Astrocyte (in vitro differentiated cells and primary cell): ENCODE results near the gene HYPK. TPM values are rescaled to one million over a fixed set of nuclear protein-coding genes. Genes with fewer than 3 reads are reported as not detected.

Experiments
- DNase-seq: peaks from one replicate; pipeline ENCODE4 v3.0.0-alpha.2; 2010; ENCODE audit warnings: low read depth
- FAIRE-seq: peaks from 2 replicates; lab custom pipeline; 2011; peaks lifted over from hg19 to GRCh38; lab: Jason Lieb, UNC
- H2AFZ ChIP-seq: 2 replicates; pipeline ENCODE4 v1.6.0; 2012; ENCODE audit warnings: low read depth, low read length, inconsistent platforms
- H3K27ac ChIP-seq: 2 replicates; pipeline ENCODE4 v1.5.1; 2011; ENCODE audit warnings: low read depth, low read length, inconsistent platforms
- H3K27me3 ChIP-seq: 2 replicates; pipeline ENCODE4 v1.6.0; 2011; ENCODE audit warnings: low read length, inconsistent platforms; ENCODE audit not compliant: insufficient read depth
- H3K36me3 ChIP-seq: 2 replicates; pipeline ENCODE4 v1.5.1; 2011; ENCODE audit warnings: low read length, inconsistent platforms; ENCODE audit not compliant: insufficient read depth
- H3K4me1 ChIP-seq: 2 replicates; pipeline ENCODE4 v1.5.1; 2011; ENCODE audit warnings: low read length, inconsistent platforms; ENCODE audit not compliant: insufficient read depth
- H3K4me2 ChIP-seq: 2 replicates; pipeline ENCODE4 v1.6.0; 2012; ENCODE audit warnings: low read length, inconsistent platforms
- H3K4me3 ChIP-seq: 2 replicates; pipeline ENCODE4 v1.5.1; 2011; ENCODE audit warnings: low read depth, mild to moderate bottlenecking, low read length, inconsistent platforms; ENCODE audit not compliant: insufficient read depth
- H3K79me2 ChIP-seq: 2 replicates; pipeline ENCODE4 v1.6.0; 2012; ENCODE audit warnings: mild to moderate bottlenecking, low read length, inconsistent platforms; ENCODE audit not compliant: insufficient read depth
- H3K9ac ChIP-seq: 2 replicates; pipeline ENCODE4 v1.6.0; 2012; ENCODE audit warnings: mild to moderate bottlenecking, low read length, inconsistent platforms
- H3K9me3 ChIP-seq: 2 replicates; pipeline ENCODE4 v1.5.1; 2012; ENCODE audit warnings: low read depth, mild to moderate bottlenecking, low read length, inconsistent platforms; ENCODE audit not compliant: insufficient read depth
- H4K20me1 ChIP-seq: 2 replicates; pipeline ENCODE4 v1.6.0; 2012; ENCODE audit warnings: low read length, inconsistent platforms; ENCODE audit not compliant: insufficient read depth
- H3K27ac Mint-ChIP-seq: one replicate; pipeline ENCODE4 v1.8.0; 2021; ENCODE audit warnings: mild to moderate bottlenecking, mixed read lengths; ENCODE audit not compliant: unreplicated experiment
- H3K27me3 Mint-ChIP-seq: one replicate; pipeline ENCODE4 v1.8.0; 2021; ENCODE audit warnings: low read depth, mixed read lengths; ENCODE audit not compliant: unreplicated experiment
- H3K36me3 Mint-ChIP-seq: one replicate; pipeline ENCODE4 v1.8.0; 2021; ENCODE audit warnings: low read depth, mixed read lengths; ENCODE audit not compliant: unreplicated experiment
- H3K4me1 Mint-ChIP-seq: one replicate; pipeline ENCODE4 v1.8.0; 2021; ENCODE audit warnings: low read depth, mixed read lengths; ENCODE audit not compliant: unreplicated experiment
- H3K4me3 Mint-ChIP-seq: one replicate; pipeline ENCODE4 v1.8.0; 2021; ENCODE audit warnings: mild to moderate bottlenecking, moderate library complexity, mixed read lengths; ENCODE audit not compliant: unreplicated experiment
- H3K9me3 Mint-ChIP-seq: one replicate; pipeline ENCODE4 v1.8.0; 2021; ENCODE audit warnings: mild to moderate bottlenecking, mixed read lengths; ENCODE audit not compliant: unreplicated experiment
- CTCF ChIP-seq: IDR thresholded peaks from 2 replicates; pipeline ENCODE4 v1.5.1; 2011; ENCODE audit warnings: low read depth, mild to moderate bottlenecking, inconsistent platforms, low read length, moderate library complexity; ENCODE audit not compliant: insufficient read depth
- EZH2 ChIP-seq: IDR thresholded peaks from 2 replicates; pipeline ENCODE4 v1.6.1; 2012; ENCODE audit warnings: mild to moderate bottlenecking, low read length, inconsistent platforms; ENCODE audit not compliant: insufficient read depth
- total RNA-seq: library from RNA; stranded (reverse); gene quantifications from 2 replicates; pipeline ENCODE4 v1.2.1, GENCODE V29; 2021

The HYPK gene
- total RNA-seq, 1 donor from 2014 or later: 15.7 TPM

DNA sequence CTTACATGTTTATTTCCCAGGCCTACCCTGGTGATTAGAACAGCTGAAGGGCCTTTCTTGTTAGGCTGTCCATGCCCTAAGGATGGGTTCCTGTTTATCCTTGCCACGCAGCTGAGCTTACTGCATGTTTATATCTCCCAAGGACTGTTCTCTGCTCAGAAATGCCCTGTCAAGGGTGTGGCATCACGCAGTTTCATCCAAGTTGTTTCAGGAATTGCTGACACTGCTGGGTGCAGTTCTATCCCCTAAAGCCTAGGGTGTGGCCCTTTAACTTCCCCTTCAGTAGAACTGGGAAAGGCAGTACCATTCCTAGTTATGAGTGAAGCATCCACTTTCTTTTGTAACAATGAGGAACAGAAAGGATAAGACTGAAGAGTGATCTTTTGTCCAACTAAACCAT, 28.6 kb upstream of the HYPK start:
- no peak overlapping the region for H3K9ac ChIP-seq

GRCh38 chr15:43772624-43773023, 27.8 kb upstream of the HYPK start:
- FAIRE-seq (no peak), DNase-seq (no peak)
- Histone ChIP-seq H3K27me3 (no peaks in the 10 kb centered on the region), H2AFZ (no peak overlapping the region), H3K36me3 (peaks cover 55% of the 10 kb centered on the region), H3K79me2 (no peaks in the 10 kb centered on the region), H3K4me3 (no peak overlapping the region), H3K4me1 (peaks cover 6% of the 10 kb centered on the region), H3K27ac (no peak overlapping the region), H4K20me1 (peaks cover 52% of the 10 kb centered on the region), H3K9me3 (no peaks in the 10 kb centered on the region), H3K4me2 (no peak overlapping the region), H3K9ac (no peak overlapping the region)
- H3K27ac Mint-ChIP-seq: no peak overlapping the region
- no peaks in the 10 kb centered on the region for H3K9me3 Mint-ChIP-seq
- no peak overlapping the region for H3K4me3 Mint-ChIP-seq
- peaks cover 15% of the 10 kb centered on the region for H3K36me3 Mint-ChIP-seq
- no peaks in the 10 kb centered on the region for H3K27me3 Mint-ChIP-seq
- TF ChIP-seq CTCF (no peak), EZH2 (no peak)
- no peaks in the 10 kb centered on the region for H3K4me1 Mint-ChIP-seq

More for the DNA sequence above, 28.6 kb upstream of the HYPK start:
- Mint-ChIP-seq H3K4me1 (no peaks in the 10 kb centered on the region), H3K27ac (no peak overlapping the region), H3K9me3 (no peaks in the 10 kb centered on the region), H3K27me3 (no peaks in the 10 kb centered on the region), H3K36me3 (peaks cover 15% of the 10 kb centered on the region), H3K4me3 (no peak overlapping the region)
- Histone ChIP-seq H3K9me3 (no peaks in the 10 kb centered on the region), H3K79me2 (no peaks in the 10 kb centered on the region), H3K4me2 (no peak overlapping the region), H4K20me1 (peaks cover 52% of the 10 kb centered on the region), H3K36me3 (peaks cover 60% of the 10 kb centered on the region), H3K4me1 (no peaks in the 10 kb centered on the region), H3K27ac (no peak overlapping the region), H3K27me3 (no peaks in the 10 kb centered on the region), H2AFZ (no peak overlapping the region), H3K4me3 (no peak overlapping the region)
- TF ChIP-seq CTCF (no peak), EZH2 (no peak)
- DNase-seq (no peak), FAIRE-seq (no peak)

- FAIRE-seq (no peak), DNase-seq (no peak)
- Histone ChIP-seq H3K36me3 (peaks cover 43% of the 10 kb centered on the region), H3K4me2 (no peak overlapping the region), H3K79me2 (no peaks in the 10 kb centered on the region), H3K27ac (no peak overlapping the region), H3K27me3 (no peaks in the 10 kb centered on the region), H3K9ac (no peak overlapping the region), H2AFZ (no peak overlapping the region), H4K20me1 (peaks cover 39% of the 10 kb centered on the region), H3K4me1 (peaks cover 8% of the 10 kb centered on the region), H3K9me3 (no peaks in the 10 kb centered on the region), H3K4me3 (no peak overlapping the region)
- H3K4me3 Mint-ChIP-seq: no peak overlapping the region
- no peaks in the 10 kb centered on the region for H3K4me1 Mint-ChIP-seq
- H3K27me3 Mint-ChIP-seq: no peaks in the 10 kb centered on the region
- TF ChIP-seq CTCF (no peak), EZH2 (no peak)
- H3K9me3 Mint-ChIP-seq: no peaks in the 10 kb centered on the region
- H3K27ac Mint-ChIP-seq: no peak overlapping the region
- peaks cover 15% of the 10 kb centered on the region for H3K36me3 Mint-ChIP-seq
These were observed 26.3 kb upstream of the HYPK start for GRCh38 chr15:43774062-43774461.
